H1 (cell line): Measurements from ENCODE around the gene ZBTB9. TPM values are rescaled to one million over a fixed set of nuclear protein-coding genes. Genes with fewer than 3 reads are reported as not detected.

Experiments
- CTCF ChIA-PET: fragments of 300-600 bp; sonication (Branson Sonifier 250); formaldehyde crosslinking; loops from one replicate; lab custom pipeline; 2021; ENCODE audit not compliant: partially characterized antibody; lab: Charles Lee
- POLR2A ChIA-PET: fragments of 300-600 bp; sonication (Branson Sonifier 250); formaldehyde crosslinking; loops from one replicate; lab custom pipeline; 2021; ENCODE audit warnings: inconsistent platforms; ENCODE audit not compliant: partially characterized antibody; lab: Charles Lee
- DNase-seq, 2 experiments: peaks; one replicate each; pipeline versions ENCODE4 v3.0.0 to v3.0.0-alpha.2; 2010 to 2022; ENCODE audit warnings: low spot score in 2 of 2, low read depth in 1 of 2, mixed read lengths in 1 of 2
- FAIRE-seq: peaks from 2 replicates; lab custom pipeline; 2011; peaks lifted over from hg19 to GRCh38; lab: Jason Lieb, UNC
- H2AFZ ChIP-seq: 2 replicates; pipeline ENCODE4 v1.8.1; 2012; ENCODE audit warnings: low read length, inconsistent platforms
- H2AK5ac ChIP-seq: 2 replicates; pipeline ENCODE4 v1.6.1; 2013; ENCODE audit warnings: low read depth, low read length
- H2BK120ac ChIP-seq: replicated peaks from 2 replicates; pipeline ENCODE3; 2013; ENCODE audit warnings: low read depth, low read length, inconsistent platforms
- H2BK12ac ChIP-seq: 2 replicates; pipeline ENCODE4 v1.6.1; 2013; ENCODE audit warnings: low read depth, low read length
- H2BK15ac ChIP-seq: 2 replicates; pipeline ENCODE4 v1.6.1; 2013; ENCODE audit warnings: low read length
- H2BK20ac ChIP-seq: 2 replicates; pipeline ENCODE4 v1.6.1; 2013; ENCODE audit warnings: low read length
- H2BK5ac ChIP-seq: 2 replicates; pipeline ENCODE4 v1.6.1; 2013; ENCODE audit warnings: low read depth, low read length
- H3K14ac ChIP-seq: 2 replicates; pipeline ENCODE4 v1.6.1; 2013; ENCODE audit warnings: inconsistent platforms; ENCODE audit not compliant: insufficient read length
- H3K18ac ChIP-seq: 2 replicates; pipeline ENCODE4 v1.6.1; 2013; ENCODE audit warnings: low read length; ENCODE audit errors: extremely low read depth
- H3K23ac ChIP-seq: 2 replicates; pipeline ENCODE4 v1.6.1; 2013; ENCODE audit warnings: inconsistent platforms; ENCODE audit not compliant: insufficient read length
- H3K23me2 ChIP-seq: 2 replicates; pipeline ENCODE4 v1.6.1; 2013; ENCODE audit warnings: low read depth, low read length
- H3K27ac ChIP-seq: 2 replicates; pipeline ENCODE4 v1.6.1; 2011; ENCODE audit warnings: low read depth, low read length, inconsistent platforms
- H3K27me3 ChIP-seq, 4 experiments: replicated peaks in 1 of 4; 1 replicate in 1 of 4; 2 replicates in 3 of 4; pipeline versions ENCODE4 v1.6.1 to v1.8.1; 2011 to 2013; ENCODE audit warnings: low read length in 3 of 4, mild to moderate bottlenecking in 3 of 4, inconsistent platforms in 2 of 4, mixed read lengths in 2 of 4, moderate library complexity in 1 of 4; ENCODE audit not compliant: control insufficient read depth in 3 of 4, insufficient read depth in 3 of 4; ENCODE audit errors: extremely low read depth in 1 of 4
- H3K36me3 ChIP-seq, 4 experiments: 2 replicates each; pipeline versions ENCODE4 v1.6.1 to v1.8.1; 2011 to 2013; ENCODE audit warnings: mild to moderate bottlenecking in 4 of 4, low read length in 3 of 4, moderate library complexity in 2 of 4, control low read depth in 1 of 4, inconsistent platforms in 1 of 4; ENCODE audit not compliant: insufficient read depth in 4 of 4, control insufficient read depth in 2 of 4
- H3K4ac ChIP-seq: replicated peaks from 2 replicates; pipeline ENCODE3; 2013; ENCODE audit warnings: low read length, low read depth, mixed read lengths, inconsistent platforms; ENCODE audit not compliant: insufficient read length
- H3K4me1 ChIP-seq, 4 experiments: replicated peaks in 1 of 4; 1 replicate in 1 of 4; 2 replicates in 3 of 4; pipeline versions ENCODE4 v1.6.1 to v1.8.1; 2011 to 2013; ENCODE audit warnings: low read length in 3 of 4, inconsistent platforms in 2 of 4, mixed read lengths in 1 of 4; ENCODE audit not compliant: insufficient read depth in 4 of 4, control insufficient read depth in 3 of 4
- H3K4me2 ChIP-seq, 2 experiments: 2 replicates each; pipeline versions ENCODE4 v1.6.1 to v1.8.1; 2011 to 2013; ENCODE audit warnings: low read depth in 2 of 2, low read length in 2 of 2, control low read depth in 1 of 2, inconsistent platforms in 1 of 2, mild to moderate bottlenecking in 1 of 2; ENCODE audit not compliant: insufficient read depth in 1 of 2
- H3K4me3 ChIP-seq, 4 experiments: fragments of 200-600, 300-600 bp in 1 of 4; sonication (generic), shearing (Covaris generic), sonication (Bioruptor Twin) in 1 of 4; 2 replicates each; pipeline versions ENCODE4 v1.5.1 to v1.8.1; 2011 to 2016; ENCODE audit warnings: low read length in 4 of 4, low read depth in 3 of 4, control low read depth in 2 of 4, inconsistent platforms in 2 of 4, mild to moderate bottlenecking in 2 of 4, mixed read lengths in 1 of 4, moderate library complexity in 1 of 4; ENCODE audit not compliant: insufficient read depth in 2 of 4; ENCODE audit errors: extremely low read depth in 1 of 4
- H3K56ac ChIP-seq: replicated peaks from 2 replicates; pipeline ENCODE3; 2013; ENCODE audit warnings: low read depth, mild to moderate bottlenecking, mixed read lengths, low read length, inconsistent platforms; ENCODE audit not compliant: insufficient read length
- H3K79me1 ChIP-seq: 2 replicates; pipeline ENCODE4 v1.6.1; 2013; ENCODE audit warnings: low read depth, low read length, control low read depth
- H3K79me2 ChIP-seq, 2 experiments: 2 replicates each; pipeline versions ENCODE4 v1.6.1 to v1.8.1; 2012 to 2013; ENCODE audit warnings: low read length in 2 of 2, mild to moderate bottlenecking in 2 of 2, inconsistent platforms in 1 of 2; ENCODE audit not compliant: insufficient read depth in 2 of 2, control insufficient read depth in 1 of 2
- H3K9ac ChIP-seq, 4 experiments: replicated peaks in 1 of 4; 1 replicate in 1 of 4; 2 replicates in 3 of 4; pipeline versions ENCODE4 v1.6.1 to v1.8.1; 2011 to 2013; ENCODE audit warnings: low read depth in 3 of 4, low read length in 3 of 4, control low read depth in 2 of 4, mild to moderate bottlenecking in 2 of 4, moderate library complexity in 2 of 4, inconsistent platforms in 1 of 4; ENCODE audit errors: extremely low read depth in 1 of 4
- H3K9me3 ChIP-seq, 2 experiments: 2 replicates each; pipeline versions ENCODE4 v1.6.1 to v1.8.1; 2012 to 2013; ENCODE audit warnings: mild to moderate bottlenecking in 2 of 2, moderate library complexity in 2 of 2, control low read depth in 1 of 2, inconsistent platforms in 1 of 2, low read depth in 1 of 2, low read length in 1 of 2, mixed read lengths in 1 of 2; ENCODE audit not compliant: insufficient read depth in 2 of 2
- H4K20me1 ChIP-seq, 2 experiments: replicated peaks in 1 of 2; 2 replicates each; pipeline versions ENCODE3 to v1.8.1; 2011 to 2013; ENCODE audit warnings: inconsistent platforms in 2 of 2, low read length in 2 of 2, mild to moderate bottlenecking in 1 of 2; ENCODE audit not compliant: insufficient read depth in 2 of 2, control insufficient read depth in 1 of 2
- H4K5ac ChIP-seq: 2 replicates; pipeline ENCODE4 v1.6.1; 2013; ENCODE audit warnings: low read length, low read depth, mixed read lengths, inconsistent platforms; ENCODE audit not compliant: insufficient read length
- H4K8ac ChIP-seq: 2 replicates; pipeline ENCODE4 v1.8.0; 2013; ENCODE audit warnings: mild to moderate bottlenecking, moderate library complexity, low read length, inconsistent platforms; ENCODE audit not compliant: insufficient read depth; ENCODE audit errors: extremely low read depth
- H4K91ac ChIP-seq: replicated peaks from 2 replicates; pipeline ENCODE3; 2013; ENCODE audit warnings: low read length, mixed read lengths, inconsistent platforms; ENCODE audit not compliant: insufficient read length
- ASH2L ChIP-seq: fragments of 200-600, 300-600 bp; sonication (generic); IDR thresholded peaks from one replicate; pipeline ENCODE4 v1.7.1; 2017; ENCODE audit warnings: low read length
- BCL11A ChIP-seq, 2 experiments: IDR thresholded peaks; one replicate each; pipeline ENCODE4 v1.6.1; 2011; ENCODE audit warnings: low read depth in 2 of 2, low read length in 2 of 2, mild to moderate bottlenecking in 2 of 2
- BRCA1 ChIP-seq: IDR thresholded peaks from 2 replicates; pipeline ENCODE4 v1.6.1; 2012; ENCODE audit warnings: low read depth, low read length, improper control_type of control experiment
- CTCF ChIP-seq, 3 experiments: IDR thresholded peaks; 1 replicate in 2 of 3; 2 replicates in 1 of 3; pipeline versions ENCODE4 v1.5.1 to v1.6.1; 2011; ENCODE audit warnings: low read length in 3 of 3, mild to moderate bottlenecking in 3 of 3, inconsistent platforms in 2 of 3, low read depth in 1 of 3, moderate library complexity in 1 of 3; ENCODE audit not compliant: insufficient read depth in 1 of 3; ENCODE audit errors: control extremely low read depth in 1 of 3
- FOSL1 ChIP-seq: IDR thresholded peaks from 2 replicates; pipeline ENCODE4 v1.6.1; 2011; ENCODE audit warnings: mild to moderate bottlenecking, low read depth, low read length, moderate library complexity; ENCODE audit not compliant: insufficient read depth
- GABPA ChIP-seq: IDR thresholded peaks from 2 replicates; pipeline ENCODE4 v1.6.1; 2011; ENCODE audit warnings: mild to moderate bottlenecking, low read length, moderate library complexity, borderline replicate concordance; ENCODE audit not compliant: insufficient read depth
- NANOG ChIP-seq: IDR thresholded peaks from 2 replicates; pipeline ENCODE4 v1.6.1; 2011; ENCODE audit warnings: low read length, low read depth, mild to moderate bottlenecking, inconsistent platforms; ENCODE audit not compliant: insufficient read depth, poor library complexity, severe bottlenecking
- POLR2AphosphoS5 ChIP-seq: IDR thresholded peaks from 2 replicates; pipeline ENCODE4 v1.6.1; 2011; ENCODE audit warnings: low read depth, low read length
- YY1 ChIP-seq: IDR thresholded peaks from 2 replicates; pipeline ENCODE4 v1.6.1; 2011; ENCODE audit warnings: low read depth, mild to moderate bottlenecking, low read length
- WGBS, 2 experiments: shearing (Covaris generic) in 1 of 2; methylation state at CpG; one replicate each; pipeline versions ENCODE4 v1.1.6 to v1.1.7; 2013 to 2015; ENCODE audit warnings: low lambda C conversion rate in 2 of 2, mixed read lengths in 2 of 2, inconsistent platforms in 1 of 2, low coverage in 1 of 2, missing lambda C conversion rate in 1 of 2; ENCODE audit not compliant: insufficient replicate concordance in 2 of 2, insufficient coverage in 1 of 2, insufficient read length in 1 of 2; ENCODE audit errors: extremely low coverage in 1 of 2, missing lambda C conversion rate in 1 of 2; 5-methylcytosine and 5-hydroxymethylcytosine counted together
- polyA plus RNA-seq, 7 experiments: library from polyadenylated mRNA; depleted of rRNA in 3 of 7; stranded (reverse) in 5 of 7; unstranded in 2 of 7; fragments of >200 nt in 5 of 7; fragments of 200-250 nt in 2 of 7; gene quantifications; 1 replicate in 5 of 7; 2 replicates in 1 of 7; 4 replicates in 1 of 7; pipeline versions ENCODE4 v1.2.1 to v1.2.3, GENCODE V29; 2011 to 2013; ENCODE audit warnings: missing spikeins in 2 of 7, mixed read lengths in 2 of 7
- total RNA-seq: library from RNA; stranded (reverse); fragmentation: NEBNext Ultra II Directional; extraction: Animal tissue kit (Norgen Biotek cat#: 25700); gene quantifications from 2 replicates; pipeline ENCODE4 v1.2.1, GENCODE V29; 2021
- TF ChIP-seq, protein P1 (sequence below): IDR thresholded peaks from 2 replicates; pipeline ENCODE4 v1.6.1; 2011; ENCODE audit warnings: low read length, improper control_type of control experiment

Gene ZBTB9
- total and polyA plus RNA-seq, 2 of the 8 experiments (the other 6 are each of a cell fraction or from before 2014, with no cell fraction given): 16.9 to 20.2 TPM

DNA sequence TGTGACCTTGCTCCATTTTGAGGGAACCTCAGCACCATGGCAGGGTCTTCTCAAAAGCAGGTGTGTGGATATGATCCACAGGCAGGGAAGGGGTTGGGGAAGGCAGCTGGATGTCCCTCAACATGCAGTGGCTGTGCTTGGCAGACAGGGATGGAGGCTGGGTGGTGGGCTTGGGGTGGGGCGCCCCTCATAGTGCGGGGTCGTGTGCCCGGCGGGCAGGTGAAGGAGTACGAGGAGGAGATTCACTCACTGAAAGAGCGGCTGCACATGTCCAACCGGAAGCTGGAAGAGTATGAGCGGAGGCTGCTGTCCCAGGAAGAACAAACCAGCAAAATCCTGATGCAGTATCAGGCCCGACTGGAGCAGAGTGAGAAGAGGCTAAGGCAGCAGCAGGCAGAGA, 8.0 kb upstream of the ZBTB9 start:
- Histone ChIP-seq H3K79me2 (no peaks in the 10 kb centered on the region), H2BK12ac (no peak overlapping the region), H3K4me2 (no peak overlapping the region), H3K27ac (no peak overlapping the region), H3K9ac (no peak overlapping the region), H3K27me3 (no peaks in the 10 kb centered on the region), H2AFZ (no peak overlapping the region), H3K4me3 (no peak overlapping the region), H4K8ac (no peak overlapping the region), H2BK120ac (no peak overlapping the region), H3K79me1 (peaks cover 2% of the 10 kb centered on the region), H2AK5ac (no peak overlapping the region), H3K14ac (no peak overlapping the region), H4K20me1 (peaks cover 10 to 32% of the 10 kb centered on the region in 2 experiments), H3K4ac (no peak overlapping the region), H3K4me1 (no peaks in the 10 kb centered on the region), H3K9me3 (no peaks in the 10 kb centered on the region), H2BK15ac (no peak overlapping the region), H4K5ac (no peak overlapping the region), H3K23ac (no peak overlapping the region), H4K91ac (no peak overlapping the region), H3K23me2 (no peaks in the 10 kb centered on the region; the same call in 1 of the 2 replicates), H2BK20ac (no peak overlapping the region), H3K36me3 (peaks cover 58 to 98% (median 81%) of the 10 kb centered on the region in 4 experiments), H2BK5ac (no peak overlapping the region), H3K18ac (no peak overlapping the region), H3K56ac (no peak overlapping the region)
- WGBS, 2 experiments: 90% methylated on average over 8 of the region's 10 CpGs; no CpG with 5 or more reads in 1 of the 2 experiments
- ChIA-PET POLR2A (interaction anchor here (1.3 to 17.2 kb wide), 3 partner anchors 8 to 18 kb away, joined by 3 to 381 read pairs (median 20); partner anchors contain the start of gene ZBTB9), CTCF (interaction anchor here (0.6 to 2.0 kb wide), 5 partner anchors 9 to 165 kb away, joined by 3 to 7 read pairs (median 3); partner anchors contain the start of gene SYNGAP1)
- no peak for DNase-seq
- TF ChIP-seq GABPA: no peak
- no peak for TF ChIP-seq NANOG
- TF ChIP-seq BRCA1: no peak
- TF ChIP-seq FOSL1: no peak
- TF ChIP-seq, protein P1, sequence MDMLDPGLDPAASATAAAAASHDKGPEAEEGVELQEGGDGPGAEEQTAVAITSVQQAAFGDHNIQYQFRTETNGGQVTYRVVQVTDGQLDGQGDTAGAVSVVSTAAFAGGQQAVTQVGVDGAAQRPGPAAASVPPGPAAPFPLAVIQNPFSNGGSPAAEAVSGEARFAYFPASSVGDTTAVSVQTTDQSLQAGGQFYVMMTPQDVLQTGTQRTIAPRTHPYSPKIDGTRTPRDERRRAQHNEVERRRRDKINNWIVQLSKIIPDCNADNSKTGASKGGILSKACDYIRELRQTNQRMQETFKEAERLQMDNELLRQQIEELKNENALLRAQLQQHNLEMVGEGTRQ: no peak
- TF ChIP-seq ASH2L: no peak
- no peak for TF ChIP-seq POLR2AphosphoS5
- TF ChIP-seq CTCF (IDR thresholded peaks at IDR 0.05; ENCODE audit: control extremely low read depth in 1 of 3, insufficient read depth in 1 of 3, low read depth in 1 of 3, low read length in 3 of 3): no peak
- no peak for TF ChIP-seq YY1
- TF ChIP-seq BCL11A (IDR thresholded peaks at IDR 0.05; ENCODE audit: low read depth in 2 of 2, low read length in 2 of 2): no peak
- FAIRE-seq: no peak
